Immature natural killer cell (primary cell): ENCODE measurements around the gene LDOC1. TPM values are rescaled to one million over a fixed set of nuclear protein-coding genes. Genes with fewer than 3 reads are reported as not detected.
"Not testable (repeated sequence)": the region's sequence is repeated elsewhere in the genome, so short reads cannot be mapped to it uniquely, and the experiment has no call there.

Source experiments
- DNase-seq, 3 donors: peaks; one replicate each; pipeline ENCODE4 v3.0.0; 2022; ENCODE audit warnings: mixed read lengths in 1 of 3
- H3K27ac Mint-ChIP-seq, 6 donors: one replicate each; pipeline ENCODE4 v1.8.0; 2020; ENCODE audit warnings: mixed read lengths in 6 of 6, mild to moderate bottlenecking in 5 of 6, inconsistent platforms in 4 of 6, moderate library complexity in 3 of 6
- H3K27me3 Mint-ChIP-seq, 3 donors: one replicate each; pipeline ENCODE4 v1.8.0; 2020 to 2021; ENCODE audit warnings: low read depth in 3 of 3, mild to moderate bottlenecking in 3 of 3, mixed read lengths in 3 of 3, moderate library complexity in 3 of 3, inconsistent platforms in 1 of 3
- H3K36me3 Mint-ChIP-seq, 3 donors: one replicate each; pipeline ENCODE4 v1.8.0; 2020; ENCODE audit warnings: mixed read lengths in 3 of 3, inconsistent platforms in 2 of 3, mild to moderate bottlenecking in 2 of 3
- H3K4me1 Mint-ChIP-seq, 2 donors: one replicate each; pipeline ENCODE4 v1.8.0; 2020; ENCODE audit warnings: inconsistent platforms in 2 of 2, mild to moderate bottlenecking in 2 of 2, mixed read lengths in 2 of 2, moderate library complexity in 1 of 2
- H3K4me3 Mint-ChIP-seq, 5 donors: one replicate each; pipeline ENCODE4 v1.8.0; 2020; ENCODE audit warnings: mild to moderate bottlenecking in 5 of 5, mixed read lengths in 5 of 5, inconsistent platforms in 3 of 5, moderate library complexity in 3 of 5
- H3K9me3 Mint-ChIP-seq, 6 donors: one replicate each; pipeline ENCODE4 v1.8.0; 2020; ENCODE audit warnings: mild to moderate bottlenecking in 6 of 6, mixed read lengths in 6 of 6, inconsistent platforms in 4 of 6, moderate library complexity in 3 of 6
- polyA plus RNA-seq, 3 donors: library from polyadenylated mRNA; unstranded; fragments of 300-500 nt; fragmentation: Illumina TruSeq; gene quantifications; one replicate each; pipeline ENCODE4 v1.2.3, GENCODE V29; 2021

Gene LDOC1
- 10 to 100 TPM; 26.3 to 34.0 (median 26.4) TPM for polyA plus RNA-seq

DNA sequence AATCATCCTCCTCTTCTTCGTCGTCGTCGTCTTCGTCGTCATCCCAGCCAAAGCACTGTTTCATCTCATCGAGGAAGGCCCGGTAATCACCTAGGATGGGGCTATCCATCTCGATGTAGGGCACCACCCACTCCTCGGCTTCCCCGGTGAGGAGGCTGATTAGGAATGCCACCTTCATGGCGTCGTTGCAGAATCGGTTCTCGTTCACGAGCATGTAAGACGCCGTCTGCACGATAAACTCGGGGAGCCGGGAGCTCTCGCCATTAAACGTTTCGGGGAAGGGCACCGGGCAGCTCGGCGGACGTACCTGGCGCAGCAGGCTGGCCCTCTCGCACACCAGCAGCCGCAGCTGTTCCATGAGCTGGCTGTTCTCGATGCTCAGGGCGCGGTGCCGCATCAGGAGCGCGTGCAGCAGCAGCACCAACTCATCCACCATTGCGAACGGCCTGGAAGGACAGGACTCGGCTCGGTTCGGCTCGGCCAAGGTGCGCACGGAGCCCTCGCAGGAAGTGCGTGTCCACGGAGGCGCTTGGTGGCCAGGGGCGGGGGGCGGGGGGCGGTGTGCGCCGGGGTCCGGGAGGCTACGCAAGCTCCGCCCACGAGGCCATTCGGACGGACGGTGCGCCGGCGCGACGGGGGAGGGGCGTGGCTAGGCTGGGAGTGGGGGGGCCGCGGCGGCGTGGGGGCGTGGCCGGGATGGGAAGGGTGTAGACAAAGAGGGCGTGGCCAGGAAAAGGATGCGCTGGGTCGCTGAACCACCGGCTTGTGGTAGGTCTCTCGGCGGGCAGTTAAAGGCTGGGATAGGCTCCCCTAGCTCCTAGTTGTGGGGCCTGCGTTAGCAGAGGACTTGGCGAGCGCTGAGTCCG, at the start of gene LDOC1:
LDOC1 (minus strand) TSS at position 544 of the 866 bp plus-strand sequence; CDS start at position 436, 108 bp downstream.
- Mint-ChIP-seq H3K36me3 (no peaks in the 10 kb centered on the region), H3K4me3 (peak within 1 kb of the TSS; percentile 78 to 90 (median 82)), H3K9me3 (peaks cover 0 to 2% (median 0%) of the 10 kb centered on the region in 6 donors), H3K4me1 (peaks cover 15 to 17% of the 10 kb centered on the region in 2 donors), H3K27ac (peak within 1 kb of the TSS; percentile 22 to 79 (median 43)), H3K27me3 (peaks cover 0 to 5% (median 2%) of the 10 kb centered on the region in 3 donors)
- DNase-seq, result peak; percentile 59 to 76 (median 75)

DNA sequence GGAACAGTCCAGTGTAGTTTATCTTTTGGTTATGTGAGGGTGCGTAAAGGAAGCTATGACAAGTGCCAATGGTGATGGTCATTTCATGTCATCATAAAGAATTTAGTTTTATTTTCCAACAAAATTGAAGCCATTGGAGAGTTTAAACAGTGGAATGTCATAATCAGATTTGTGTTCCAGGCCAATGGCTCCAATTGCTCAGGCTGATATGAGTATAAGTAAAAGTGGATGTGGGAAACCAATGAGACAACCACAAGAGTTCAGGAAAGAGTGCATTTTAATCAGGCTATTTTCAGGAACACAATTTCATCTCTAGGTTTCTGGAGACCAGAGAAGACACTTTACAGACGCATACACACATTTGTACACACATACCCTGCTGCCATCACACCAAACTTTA, 44.7 kb upstream of the LDOC1 start:
- no peaks in the 10 kb centered on the region for H3K36me3 Mint-ChIP-seq
- no peak overlapping the region for H3K4me3 Mint-ChIP-seq
- H3K27ac Mint-ChIP-seq, result no peak overlapping the region
- no peak for DNase-seq
- peaks cover 0 to 8% (median 3%) of the 10 kb centered on the region in 6 donors for H3K9me3 Mint-ChIP-seq
- H3K27me3 Mint-ChIP-seq, result peaks cover 0 to 2% (median 2%) of the 10 kb centered on the region in 3 donors
- no peaks in the 10 kb centered on the region for H3K4me1 Mint-ChIP-seq

DNA sequence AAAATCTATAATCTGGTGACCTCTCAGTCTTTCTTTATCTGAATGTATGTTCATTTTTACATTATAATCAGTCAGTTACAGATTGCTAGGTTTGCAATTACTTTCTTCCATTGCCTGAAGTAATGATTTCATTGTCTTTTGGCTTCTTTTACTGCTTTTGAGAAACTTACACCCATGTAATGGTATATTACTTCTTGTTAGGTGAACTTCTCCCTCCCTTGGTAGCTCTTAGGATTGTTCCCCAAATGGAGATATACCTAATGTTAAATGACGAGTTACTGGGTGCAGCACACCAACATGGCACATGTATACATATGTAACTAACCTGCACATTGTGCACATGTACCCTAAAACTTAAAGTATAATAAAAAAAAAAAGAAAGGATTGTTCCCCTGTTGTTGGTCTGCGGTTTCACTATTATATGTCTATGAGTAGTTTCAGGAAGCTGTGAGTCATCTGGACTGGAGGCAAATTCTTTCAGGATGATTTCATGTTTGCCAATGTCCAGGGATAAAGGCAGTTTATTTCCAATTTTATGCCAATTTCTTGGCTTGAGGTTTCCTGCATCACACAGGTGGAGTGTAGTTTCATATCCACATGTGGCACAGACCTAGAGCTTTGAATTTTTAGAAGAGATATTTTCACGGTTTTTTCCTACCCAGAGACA, 43.5 kb upstream of the LDOC1 start:
- H3K9me3 Mint-ChIP-seq, result peaks cover 0 to 6% (median 2%) of the 10 kb centered on the region in 6 donors
- no peak overlapping the region for H3K27ac Mint-ChIP-seq
- no peaks in the 10 kb centered on the region for H3K4me1 Mint-ChIP-seq
- peaks cover 0 to 2% (median 2%) of the 10 kb centered on the region in 3 donors for H3K27me3 Mint-ChIP-seq
- no peak for DNase-seq
- H3K4me3 Mint-ChIP-seq, result no peak overlapping the region
- no peaks in the 10 kb centered on the region for H3K36me3 Mint-ChIP-seq

- no peak for DNase-seq
- Mint-ChIP-seq H3K36me3 (no peaks in the 10 kb centered on the region), H3K27ac (no peak overlapping the region), H3K27me3 (peaks cover 0 to 10% (median 2%) of the 10 kb centered on the region in 3 donors), H3K4me3 (no peak overlapping the region), H3K9me3 (no peaks in the 10 kb centered on the region), H3K4me1 (no peaks in the 10 kb centered on the region)
Observed at GRCh38 chrX:141214196-141214595, 37.3 kb upstream of the LDOC1 start.

DNA sequence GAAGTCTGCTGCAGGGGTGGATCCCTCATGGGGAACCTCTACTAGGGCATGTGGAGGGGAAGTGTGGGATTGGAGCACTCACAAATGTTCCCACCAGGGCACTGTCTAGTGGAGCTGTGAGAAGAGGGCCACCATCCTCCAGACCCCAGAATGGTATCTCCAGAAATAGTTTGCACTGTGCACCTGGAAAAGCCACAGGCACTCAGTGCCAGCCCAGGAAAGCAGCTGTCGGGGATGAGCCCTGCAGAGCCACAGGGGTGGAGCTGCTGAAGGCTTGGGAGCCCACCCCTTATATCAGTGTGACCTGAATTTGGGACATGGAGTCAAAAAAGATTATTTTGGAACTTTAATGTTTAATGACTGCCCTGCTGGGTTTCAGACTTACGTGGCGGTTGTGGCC, 25.0 kb upstream of the LDOC1 start:
- no peak for DNase-seq
- Mint-ChIP-seq H3K27me3 (peaks cover 0 to 7% (median 4%) of the 10 kb centered on the region in 3 donors), H3K4me1 (no peaks in the 10 kb centered on the region), H3K27ac (no peak overlapping the region), H3K4me3 (no peak overlapping the region), H3K36me3 (no peaks in the 10 kb centered on the region), H3K9me3 (peaks cover 0 to 1% (median 0%) of the 10 kb centered on the region in 6 donors)

- not testable (repeated sequence) for H3K4me3 Mint-ChIP-seq, H3K4me1 Mint-ChIP-seq, H3K27me3 Mint-ChIP-seq, H3K9me3 Mint-ChIP-seq, H3K27ac Mint-ChIP-seq, H3K36me3 Mint-ChIP-seq, DNase-seq
Observed at GRCh38 chrX:141188573-141188972, 11.6 kb upstream of the LDOC1 start.

DNA sequence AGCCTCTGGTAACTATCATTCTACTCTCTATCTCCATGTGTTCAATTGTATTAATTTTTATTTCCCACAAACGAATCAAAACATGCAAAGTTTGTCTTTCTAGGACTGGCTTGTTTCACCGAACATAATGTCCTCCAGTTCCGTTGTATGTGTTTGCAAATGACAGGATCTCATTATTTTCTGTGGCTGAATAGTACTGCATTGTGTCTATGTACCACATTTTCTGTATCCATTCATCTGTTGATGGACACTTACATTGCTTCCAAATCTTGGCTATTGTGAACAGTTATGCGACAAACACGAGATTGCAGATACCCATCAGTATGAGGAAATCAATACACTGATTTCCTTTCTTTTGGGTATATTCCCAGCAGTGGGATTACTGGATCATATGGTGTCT, 8.4 kb upstream of the LDOC1 start:
- no peak for DNase-seq
- Mint-ChIP-seq H3K4me1 (no peaks in the 10 kb centered on the region), H3K4me3 (no peak overlapping the region), H3K27ac (no peak overlapping the region), H3K9me3 (no peaks in the 10 kb centered on the region), H3K27me3 (peaks cover 2 to 4% (median 3%) of the 10 kb centered on the region in 3 donors), H3K36me3 (no peaks in the 10 kb centered on the region)

DNA sequence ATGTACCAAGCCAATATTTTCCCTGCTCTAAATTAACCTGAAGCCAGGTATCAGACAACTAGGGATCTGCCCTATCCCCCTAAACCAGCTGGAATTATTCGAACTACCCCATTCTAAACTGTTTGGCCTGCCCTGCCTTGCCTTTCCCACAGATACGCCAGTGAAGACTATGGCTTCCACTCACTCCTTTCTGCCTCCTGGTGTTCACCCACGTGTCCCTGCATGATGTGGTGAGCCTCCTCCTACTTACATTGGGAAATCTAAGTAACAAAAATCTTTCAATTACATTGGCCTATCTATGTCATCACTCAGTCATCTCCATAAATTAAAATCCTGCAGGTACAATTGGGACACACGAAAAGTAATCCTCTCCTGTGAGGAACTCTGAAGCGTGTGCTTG, 6.1 kb upstream of the LDOC1 start:
- DNase-seq, result no peak
- no peak overlapping the region for H3K27ac Mint-ChIP-seq
- no peak overlapping the region for H3K4me3 Mint-ChIP-seq
- H3K9me3 Mint-ChIP-seq, result no peaks in the 10 kb centered on the region
- H3K36me3 Mint-ChIP-seq, result no peaks in the 10 kb centered on the region
- H3K4me1 Mint-ChIP-seq, result no peaks in the 10 kb centered on the region
- peaks cover 2 to 4% (median 3%) of the 10 kb centered on the region in 3 donors for H3K27me3 Mint-ChIP-seq

DNA sequence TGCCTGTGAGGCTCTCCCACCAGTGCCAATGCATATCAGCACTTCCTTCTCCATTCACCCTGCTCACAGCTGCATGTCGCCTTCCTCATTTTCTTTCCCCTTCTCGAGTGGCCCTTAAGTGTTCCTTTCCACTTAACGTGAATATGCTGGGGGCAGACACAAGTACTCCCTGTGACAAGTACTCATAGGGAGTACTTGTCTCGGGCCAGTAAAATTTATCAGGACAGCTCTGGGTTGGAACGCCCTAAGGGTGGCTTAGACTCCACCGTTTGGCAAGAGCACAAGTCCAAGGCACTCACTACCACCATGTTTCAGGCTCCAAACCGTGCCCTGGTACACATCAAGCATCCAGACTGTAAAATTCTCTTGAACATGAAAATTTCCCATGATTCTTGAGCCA, 3.9 kb upstream of the LDOC1 start:
- peaks cover 9 to 11% of the 10 kb centered on the region in 2 donors for H3K4me1 Mint-ChIP-seq
- H3K4me3 Mint-ChIP-seq, result no peak overlapping the region

DNA sequence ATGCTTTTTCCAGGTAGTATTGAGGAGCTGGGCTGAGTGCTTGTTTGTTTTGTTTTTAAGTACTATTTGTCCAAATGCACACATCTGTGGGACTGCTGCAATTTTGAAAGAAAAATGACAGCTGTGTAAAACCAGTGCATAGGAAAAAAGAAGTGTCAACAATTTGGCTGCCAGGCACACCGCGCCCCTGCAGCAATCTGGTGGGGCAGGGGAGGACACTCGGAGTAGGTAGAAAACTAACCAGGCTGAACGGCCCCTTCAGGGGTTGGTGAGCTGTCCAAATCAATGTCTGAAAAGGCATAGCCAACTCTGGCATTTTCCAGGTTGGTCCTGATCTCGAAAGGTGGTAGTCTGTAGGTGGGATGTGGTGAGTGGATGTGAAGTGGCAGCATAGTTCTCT, 1.1 kb downstream of the LDOC1 start:
- DNase-seq, result no peak
- no peaks in the 10 kb centered on the region for H3K36me3 Mint-ChIP-seq
- H3K27ac Mint-ChIP-seq, result peak overlapping the region in 2 of 6 donors; percentile 21 to 25
- peaks cover 0 to 2% (median 0%) of the 10 kb centered on the region in 6 donors for H3K9me3 Mint-ChIP-seq
- peaks cover 15 to 17% of the 10 kb centered on the region in 2 donors for H3K4me1 Mint-ChIP-seq
- peak overlapping the region; percentile 73 to 90 (median 82) for H3K4me3 Mint-ChIP-seq
- peaks cover 0 to 5% (median 2%) of the 10 kb centered on the region in 3 donors for H3K27me3 Mint-ChIP-seq

More for the DNA sequence above, 3.9 kb upstream of the LDOC1 start:
- no peak for DNase-seq
- Mint-ChIP-seq H3K27ac (no peak overlapping the region), H3K9me3 (no peaks in the 10 kb centered on the region), H3K36me3 (no peaks in the 10 kb centered on the region), H3K27me3 (peaks cover 0 to 2% (median under 1%) of the 10 kb centered on the region in 3 donors)

DNA sequence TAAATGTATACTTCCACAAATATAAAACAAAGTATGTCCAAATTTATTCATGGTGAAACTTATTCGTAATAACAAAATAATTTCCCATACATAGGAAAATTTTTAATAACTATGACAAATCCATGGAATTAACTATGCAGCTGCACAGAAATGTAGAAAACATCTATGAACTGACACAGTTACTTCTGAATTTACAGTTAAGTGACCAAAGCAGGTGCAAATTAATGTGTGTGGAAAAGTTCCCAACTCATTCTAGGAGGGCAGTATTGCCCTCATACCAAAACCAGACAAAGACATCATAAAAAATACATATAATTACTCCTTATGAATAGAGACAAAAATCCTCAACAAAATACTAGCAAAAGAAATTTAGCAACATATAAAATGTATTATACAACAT, 12.5 kb downstream of the LDOC1 start:
- Mint-ChIP-seq H3K27me3 (peaks cover 0 to 4% (median 2%) of the 10 kb centered on the region in 3 donors), H3K4me1 (no peaks in the 10 kb centered on the region), H3K27ac (no peak overlapping the region), H3K36me3 (peaks cover 0 to 3% (median 0%) of the 10 kb centered on the region in 3 donors), H3K9me3 (no peaks in the 10 kb centered on the region), H3K4me3 (no peak overlapping the region)
- DNase-seq, result no peak

GRCh38 chrX:141158084-141158483, 18.8 kb downstream of the LDOC1 start:
- peaks cover 0 to 1% (median 0%) of the 10 kb centered on the region in 6 donors for H3K9me3 Mint-ChIP-seq
- H3K4me3 Mint-ChIP-seq, result peak overlapping the region in 4 of 5 donors; percentile 18 to 60 (median 40)
- peaks cover 17 to 22% of the 10 kb centered on the region in 2 donors for H3K4me1 Mint-ChIP-seq
- H3K27ac Mint-ChIP-seq, result peak overlapping the region in 1 of 6 donors; percentile 19
- H3K27me3 Mint-ChIP-seq, result peaks cover 0 to 10% (median 4%) of the 10 kb centered on the region in 3 donors
- peak; percentile 12 to 24 (median 14) for DNase-seq
- H3K36me3 Mint-ChIP-seq, result peaks cover 0 to 7% (median 3%) of the 10 kb centered on the region in 3 donors

GRCh38 chrX:141155231-141155630, 21.7 kb downstream of the LDOC1 start:
- Mint-ChIP-seq H3K4me1 (peaks cover 17 to 22% of the 10 kb centered on the region in 2 donors), H3K36me3 (peaks cover 0 to 13% (median 3%) of the 10 kb centered on the region in 3 donors), H3K27me3 (peaks cover 0 to 12% (median 4%) of the 10 kb centered on the region in 3 donors)
- not testable (repeated sequence) for H3K27ac Mint-ChIP-seq, DNase-seq, H3K9me3 Mint-ChIP-seq, H3K4me3 Mint-ChIP-seq

DNA sequence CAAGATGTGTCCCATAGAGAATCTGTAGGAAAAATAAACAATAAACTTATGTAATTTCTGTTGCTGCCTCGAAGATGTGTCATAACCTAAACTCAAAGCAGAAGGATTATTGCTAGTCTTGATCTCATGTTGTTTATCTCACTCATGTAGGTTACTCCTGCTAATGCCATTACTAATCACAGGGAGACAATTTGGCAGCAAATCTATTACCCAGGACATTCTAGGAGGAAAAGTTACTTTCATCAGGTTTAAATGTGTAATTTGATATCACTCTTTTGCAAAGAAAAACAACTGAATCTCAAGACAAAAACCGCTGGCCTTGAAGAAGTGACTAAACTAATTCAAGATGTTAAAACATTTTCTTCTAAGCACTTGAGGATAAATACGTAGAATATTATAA, 34.0 kb downstream of the LDOC1 start:
- Mint-ChIP-seq H3K27me3 (peaks cover 1 to 4% (median 2%) of the 10 kb centered on the region in 3 donors), H3K36me3 (no peaks in the 10 kb centered on the region), H3K4me1 (no peaks in the 10 kb centered on the region), H3K9me3 (no peaks in the 10 kb centered on the region), H3K4me3 (no peak overlapping the region), H3K27ac (no peak overlapping the region)
- no peak for DNase-seq
